ENCODE measurements around the gene SGCD.

- no peak for TF ChIP-seq CTCF (IDR thresholded peaks at IDR 0.05 in 2 of 3, conservative IDR thresholded peaks at IDR 0.05 in 1 of 3; ENCODE audit: insufficient read depth in 2 of 3, low read depth in 1 of 3, low read length in 3 of 3)
- TF ChIP-seq, protein P1, sequence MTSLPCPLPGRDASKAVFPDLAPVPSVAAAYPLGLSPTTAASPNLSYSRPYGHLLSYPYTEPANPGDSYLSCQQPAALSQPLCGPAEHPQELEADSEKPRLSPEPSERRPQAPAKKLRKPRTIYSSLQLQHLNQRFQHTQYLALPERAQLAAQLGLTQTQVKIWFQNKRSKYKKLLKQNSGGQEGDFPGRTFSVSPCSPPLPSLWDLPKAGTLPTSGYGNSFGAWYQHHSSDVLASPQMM (CRISPR knock-in tag; IDR thresholded peaks at IDR 0.05) = no peak
Measured at GRCh38 chr5:156460471-156460870, 133.5 kb downstream of the SGCD start.
